Measurements from ENCODE around the gene CD28. TPM values are rescaled to one million over a fixed set of nuclear protein-coding genes. Genes with fewer than 3 reads are reported as not detected.

CD28 gene
- total RNA-seq, 1 donor from 2014 or later, result 0.77 TPM

DNA sequence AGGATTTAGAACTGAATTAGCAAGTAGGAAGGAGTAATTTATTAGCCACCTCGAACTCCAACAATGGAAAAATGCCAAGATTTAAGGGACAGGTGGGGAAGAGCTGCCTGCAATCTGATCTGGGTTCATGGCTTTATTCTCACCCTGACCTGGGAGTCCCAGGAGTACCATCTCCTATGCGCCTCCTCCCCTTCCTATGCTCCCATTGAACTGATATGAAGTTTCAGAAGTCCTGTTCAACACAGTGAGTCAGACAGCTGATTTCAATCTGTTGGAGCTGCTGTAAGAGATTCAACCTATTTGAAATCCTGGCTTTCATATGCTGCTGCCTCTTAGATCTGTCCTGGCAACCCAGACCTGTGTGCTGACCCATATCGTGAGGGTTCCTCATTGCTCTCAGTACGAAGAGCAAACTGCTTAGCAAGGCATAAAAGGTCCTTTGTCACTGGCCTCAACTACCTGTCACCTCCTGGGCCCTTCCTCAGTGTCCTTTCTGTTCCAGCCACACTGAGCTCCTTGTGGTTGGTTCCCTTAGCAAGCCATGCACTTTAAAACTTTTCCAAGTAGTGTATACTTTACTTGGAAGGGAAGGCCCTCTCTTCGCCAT, 15.9 kb upstream of the CD28 start:
- no peaks in the 10 kb centered on the region for H3K9me3 ChIP-seq (replicated peaks)
- no peak for DNase-seq
- no peak for TF ChIP-seq CTCF (IDR thresholded peaks at IDR 0.05; ENCODE audit: borderline replicate concordance)
- no peak overlapping the region for H3K4me3 ChIP-seq
- intact Hi-C loops (cut with micrococcal nuclease), result no loop called here
- H3K27ac ChIP-seq (replicated peaks), result peak overlapping the region; percentile 90
- no peaks in the 10 kb centered on the region for H3K36me3 ChIP-seq
- no peaks in the 10 kb centered on the region for H3K27me3 ChIP-seq (ENCODE audit: low read depth)
- H3K4me1 ChIP-seq, result peaks cover 83% of the 10 kb centered on the region

GRCh38 chr2:203691149-203691548, 15.3 kb upstream of the CD28 start:
- Histone ChIP-seq H3K9me3 (replicated peaks) (no peaks in the 10 kb centered on the region), H3K27me3 (ENCODE audit: low read depth) (no peaks in the 10 kb centered on the region), H3K4me1 (peaks cover 77% of the 10 kb centered on the region), H3K4me3 (no peak overlapping the region), H3K27ac (replicated peaks) (peak overlapping the region; percentile 90), H3K36me3 (no peaks in the 10 kb centered on the region)
- intact Hi-C loops (cut with micrococcal nuclease), result no loop called here
- no peak for DNase-seq
- TF ChIP-seq CTCF (IDR thresholded peaks at IDR 0.05; ENCODE audit: borderline replicate concordance), result no peak

- intact Hi-C loops (cut with micrococcal nuclease), result no loop called here
- H3K36me3 ChIP-seq, result no peaks in the 10 kb centered on the region
- no peaks in the 10 kb centered on the region for H3K27me3 ChIP-seq (ENCODE audit: low read depth)
- TF ChIP-seq CTCF (IDR thresholded peaks at IDR 0.05; ENCODE audit: borderline replicate concordance), result no peak
- H3K9me3 ChIP-seq (replicated peaks), result no peaks in the 10 kb centered on the region
- DNase-seq, result no peak
- H3K4me1 ChIP-seq, result peaks cover 67% of the 10 kb centered on the region
- no peak overlapping the region for H3K4me3 ChIP-seq
- peak overlapping the region; percentile 90 for H3K27ac ChIP-seq (replicated peaks)
These were observed 14.3 kb upstream of the CD28 start for GRCh38 chr2:203692031-203692710.

- peaks cover 55% of the 10 kb centered on the region for H3K4me1 ChIP-seq
- no peak for TF ChIP-seq CTCF (IDR thresholded peaks at IDR 0.05; ENCODE audit: borderline replicate concordance)
- H3K27me3 ChIP-seq (ENCODE audit: low read depth), result no peaks in the 10 kb centered on the region
- intact Hi-C loops (cut with micrococcal nuclease), result no loop called here
- H3K9me3 ChIP-seq (replicated peaks), result no peaks in the 10 kb centered on the region
- DNase-seq, result no peak
- H3K27ac ChIP-seq (replicated peaks), result peak overlapping the region; percentile 90
- H3K36me3 ChIP-seq, result no peaks in the 10 kb centered on the region
- H3K4me3 ChIP-seq, result no peak overlapping the region
These were observed 13.1 kb upstream of the CD28 start for GRCh38 chr2:203693242-203693879.

DNA sequence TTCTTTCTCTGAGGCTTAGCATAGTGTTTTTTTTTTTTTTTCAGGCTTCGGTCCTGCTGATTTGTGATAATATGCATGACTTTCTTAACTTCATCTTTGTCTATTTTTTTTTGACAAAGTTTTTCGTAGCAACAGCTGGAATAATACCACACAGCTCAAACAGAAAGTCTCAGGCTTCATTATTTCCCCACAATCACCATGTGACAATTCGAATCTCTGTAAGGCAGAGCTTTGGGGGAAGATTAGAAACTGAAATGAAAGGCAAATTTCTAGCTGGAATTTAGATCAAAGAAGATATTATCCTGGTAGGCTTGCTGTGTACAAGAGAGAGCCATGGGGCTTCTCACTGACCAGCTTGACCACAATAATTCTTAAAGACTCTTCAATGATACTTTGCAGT, 12.2 kb upstream of the CD28 start:
- no peaks in the 10 kb centered on the region for H3K9me3 ChIP-seq (replicated peaks)
- intact Hi-C loops (cut with micrococcal nuclease), result no loop called here
- H3K4me1 ChIP-seq, result peaks cover 47% of the 10 kb centered on the region
- H3K27me3 ChIP-seq (ENCODE audit: low read depth), result no peaks in the 10 kb centered on the region
- no peak for DNase-seq
- peak overlapping the region; percentile 90 for H3K27ac ChIP-seq (replicated peaks)
- no peaks in the 10 kb centered on the region for H3K36me3 ChIP-seq
- no peak overlapping the region for H3K4me3 ChIP-seq
- no peak for TF ChIP-seq CTCF (IDR thresholded peaks at IDR 0.05; ENCODE audit: borderline replicate concordance)
